Loucy (cell line): Measurements from ENCODE around the gene BASP1.
"Not testable (repeated sequence)": the region's sequence is repeated elsewhere in the genome, so short reads cannot be mapped to it uniquely, and the experiment has no call there.

Experiments
- H2AFZ ChIP-seq: fragments of 200-600 bp; sonication (generic); 2 replicates; pipeline ENCODE4 v1.6.0; 2016; ENCODE audit warnings: antibody characterized with exemption, mild to moderate bottlenecking, low read length, moderate library complexity
- H3F3A ChIP-seq: fragments of 200-600 bp; 2 replicates; pipeline ENCODE4 v1.6.0; 2016; ENCODE audit warnings: antibody characterized with exemption, low read depth, mild to moderate bottlenecking
- H3K27me3 ChIP-seq: fragments of 200-600 bp; sonication (generic); 2 replicates; pipeline ENCODE4 v1.6.1; 2014; ENCODE audit warnings: low read length, mild to moderate bottlenecking; ENCODE audit not compliant: insufficient read depth, poor library complexity, severe bottlenecking
- H3K36me3 ChIP-seq: fragments of 200-600 bp; sonication (generic); 2 replicates; pipeline ENCODE4 v1.6.1; 2016; ENCODE audit warnings: low read length; ENCODE audit not compliant: insufficient read depth
- H3K4me1 ChIP-seq: fragments of 200-600 bp; sonication (generic); 2 replicates; pipeline ENCODE4 v1.5.1; 2014; ENCODE audit warnings: low read length, mild to moderate bottlenecking; ENCODE audit not compliant: insufficient read depth, poor library complexity, severe bottlenecking
- H3K4me2 ChIP-seq: fragments of 200-600 bp; sonication (generic); 2 replicates; pipeline ENCODE4 v1.6.0; 2014; ENCODE audit warnings: antibody characterized with exemption, low read length, low read depth, mild to moderate bottlenecking; ENCODE audit not compliant: poor library complexity, severe bottlenecking
- H3K4me3 ChIP-seq: fragments of 200-600 bp; sonication (generic); 2 replicates; pipeline ENCODE4 v1.5.1; 2014; ENCODE audit warnings: low read length, mild to moderate bottlenecking, mixed read lengths; ENCODE audit not compliant: poor library complexity, severe bottlenecking
- H3K79me2 ChIP-seq: fragments of 200-600 bp; sonication (generic); 2 replicates; pipeline ENCODE4 v1.6.1; 2014; ENCODE audit warnings: low read length; ENCODE audit not compliant: insufficient read depth
- H3K9ac ChIP-seq: fragments of 200-600 bp; sonication (generic); 2 replicates; pipeline ENCODE4 v1.6.0; 2014; ENCODE audit warnings: mild to moderate bottlenecking, low read depth, low read length, moderate library complexity; ENCODE audit not compliant: poor library complexity, severe bottlenecking
- H3K9me2 ChIP-seq: fragments of 200-600 bp; sonication (generic); replicated peaks from 2 replicates; pipeline ENCODE4 v1.6.1; 2016; ENCODE audit warnings: low read depth, low read length, mixed read lengths
- H3K9me3 ChIP-seq: fragments of 200-600 bp; sonication (generic); 2 replicates; pipeline ENCODE4 v1.6.1; 2014; ENCODE audit warnings: mild to moderate bottlenecking, antibody characterized with exemption, low read length, low read depth; ENCODE audit not compliant: insufficient read depth
- H4K20me1 ChIP-seq: fragments of 200-600 bp; sonication (generic); 2 replicates; pipeline ENCODE4 v1.6.0; 2014; ENCODE audit warnings: antibody characterized with exemption, low read length, mild to moderate bottlenecking; ENCODE audit not compliant: insufficient read depth, poor library complexity, severe bottlenecking
- EZH2phosphoT487 ChIP-seq: fragments of 200-600 bp; IDR thresholded peaks from 2 replicates; pipeline ENCODE4 v1.6.1; 2018; ENCODE audit warnings: antibody characterized with exemption, mild to moderate bottlenecking, moderate library complexity, borderline replicate concordance
- TF ChIP-seq, protein P1 (sequence below): fragments of 200-600 bp; sonication (generic); conservative IDR thresholded peaks from 2 replicates; pipeline ENCODE4 v1.5.1; 2014; ENCODE audit warnings: mild to moderate bottlenecking, antibody characterized with exemption, low read length

Gene BASP1

GRCh38 chr5:17308326-17309065 lies 91.1 kb downstream of the BASP1 start:
- Histone ChIP-seq H3K9me3 (no peaks in the 10 kb centered on the region; the same call in 1 of the 2 replicates), H3K79me2 (no peaks in the 10 kb centered on the region), H3K27me3 (no peaks in the 10 kb centered on the region), H3K9ac (no peak overlapping the region), H3K4me1 (no peaks in the 10 kb centered on the region), H3K9me2 (no peaks in the 10 kb centered on the region), H3F3A (no peaks in the 10 kb centered on the region), H4K20me1 (no peaks in the 10 kb centered on the region), H3K36me3 (no peaks in the 10 kb centered on the region), H3K4me3 (no peak overlapping the region), H2AFZ (no peak overlapping the region), H3K4me2 (no peak overlapping the region)
- TF ChIP-seq, protein P1, sequence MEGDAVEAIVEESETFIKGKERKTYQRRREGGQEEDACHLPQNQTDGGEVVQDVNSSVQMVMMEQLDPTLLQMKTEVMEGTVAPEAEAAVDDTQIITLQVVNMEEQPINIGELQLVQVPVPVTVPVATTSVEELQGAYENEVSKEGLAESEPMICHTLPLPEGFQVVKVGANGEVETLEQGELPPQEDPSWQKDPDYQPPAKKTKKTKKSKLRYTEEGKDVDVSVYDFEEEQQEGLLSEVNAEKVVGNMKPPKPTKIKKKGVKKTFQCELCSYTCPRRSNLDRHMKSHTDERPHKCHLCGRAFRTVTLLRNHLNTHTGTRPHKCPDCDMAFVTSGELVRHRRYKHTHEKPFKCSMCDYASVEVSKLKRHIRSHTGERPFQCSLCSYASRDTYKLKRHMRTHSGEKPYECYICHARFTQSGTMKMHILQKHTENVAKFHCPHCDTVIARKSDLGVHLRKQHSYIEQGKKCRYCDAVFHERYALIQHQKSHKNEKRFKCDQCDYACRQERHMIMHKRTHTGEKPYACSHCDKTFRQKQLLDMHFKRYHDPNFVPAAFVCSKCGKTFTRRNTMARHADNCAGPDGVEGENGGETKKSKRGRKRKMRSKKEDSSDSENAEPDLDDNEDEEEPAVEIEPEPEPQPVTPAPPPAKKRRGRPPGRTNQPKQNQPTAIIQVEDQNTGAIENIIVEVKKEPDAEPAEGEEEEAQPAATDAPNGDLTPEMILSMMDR: no peak
- no peak for TF ChIP-seq EZH2phosphoT487

- H3K9me2 ChIP-seq: no peaks in the 10 kb centered on the region
- no peaks in the 10 kb centered on the region for H3K4me1 ChIP-seq
- no peaks in the 10 kb centered on the region for H4K20me1 ChIP-seq
- H2AFZ ChIP-seq: no peak overlapping the region
- no peaks in the 10 kb centered on the region for H3K27me3 ChIP-seq
- H3K36me3 ChIP-seq: no peaks in the 10 kb centered on the region
- H3K9me3 ChIP-seq: no peaks in the 10 kb centered on the region
- H3K9ac ChIP-seq: no peak overlapping the region
- no peaks in the 10 kb centered on the region for H3K79me2 ChIP-seq
- no peaks in the 10 kb centered on the region for H3F3A ChIP-seq
- TF ChIP-seq, protein P1: no peak
- TF ChIP-seq EZH2phosphoT487: no peak
- H3K4me3 ChIP-seq: no peak overlapping the region
- no peak overlapping the region for H3K4me2 ChIP-seq
These were observed 92.0 kb downstream of the BASP1 start for GRCh38 chr5:17309462-17309861.

DNA sequence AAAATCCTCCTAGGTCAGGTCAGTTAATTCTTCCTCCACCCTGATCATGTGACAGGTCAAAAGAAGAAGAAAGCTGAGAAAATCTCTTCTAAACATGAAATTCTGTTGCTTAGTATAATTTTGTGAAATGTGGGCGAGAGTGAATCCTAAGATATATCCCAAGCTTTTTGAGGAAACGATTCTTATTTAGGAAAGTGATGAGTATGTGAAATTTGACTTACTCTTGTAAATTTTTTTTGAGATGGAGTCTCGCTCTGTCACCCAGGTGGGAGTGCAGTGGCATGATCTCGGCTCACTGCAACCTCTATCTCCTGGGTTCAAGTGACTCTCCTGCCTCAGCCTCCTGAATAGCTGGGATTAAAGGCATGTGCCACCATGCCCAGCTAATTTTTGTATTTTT lies 93.1 kb downstream of the BASP1 start:
- H3F3A ChIP-seq, H3K4me2 ChIP-seq, H3K4me3 ChIP-seq, H3K79me2 ChIP-seq, H3K4me1 ChIP-seq, H3K27me3 ChIP-seq, H4K20me1 ChIP-seq, H3K9me3 ChIP-seq, H3K36me3 ChIP-seq, H3K9me2 ChIP-seq, H3K9ac ChIP-seq, H2AFZ ChIP-seq: not testable (repeated sequence)

DNA sequence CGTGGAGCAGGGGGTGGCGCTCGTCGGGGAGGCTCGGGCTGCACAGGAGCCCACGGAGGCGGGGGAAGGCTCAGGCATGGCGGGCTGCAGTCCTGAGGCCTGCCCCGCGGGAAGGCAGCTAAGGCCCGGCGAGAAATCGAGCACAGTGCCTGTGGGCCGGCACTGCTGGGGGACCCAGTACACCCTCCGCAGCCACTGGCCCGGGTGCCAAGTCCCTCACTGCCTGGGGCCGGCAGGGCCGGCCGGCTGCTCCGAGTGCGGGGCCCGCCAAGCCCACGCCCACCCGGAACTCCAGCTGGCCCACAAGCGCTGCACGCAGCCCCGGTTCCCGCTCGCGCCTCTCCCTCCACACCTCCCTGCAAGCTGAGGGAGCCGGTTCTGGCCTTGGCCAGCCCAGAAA lies 94.4 kb downstream of the BASP1 start:
- H3K9ac ChIP-seq, H2AFZ ChIP-seq, H3K4me2 ChIP-seq, H3K4me1 ChIP-seq, H3K9me3 ChIP-seq, H3F3A ChIP-seq, H3K9me2 ChIP-seq, H3K79me2 ChIP-seq, H3K36me3 ChIP-seq, H4K20me1 ChIP-seq, H3K4me3 ChIP-seq, H3K27me3 ChIP-seq: not testable (repeated sequence)
